K562 (cell line): Measurements from ENCODE around the gene CABP5. TPM values are rescaled to one million over a fixed set of nuclear protein-coding genes. Genes with fewer than 3 reads are reported as not detected.

Source experiments
- ATAC-seq: fragments of 200-7000 bp; cut with Tn5 transposase; 3 replicates; pipeline ENCODE4 v1.9.1; 2020; ENCODE audit warnings: moderate library complexity
- BruUV-seq: library from RNA; stranded (reverse); fragments of 400-500 nt; replicated peaks from 2 replicates; lab custom pipeline; 2021; lab: Mats Ljungman, UMichigan
- CTCF ChIA-PET: fragments of 300-600 bp; formaldehyde crosslinking; extraction: SDS; loops from one replicate; lab custom pipeline; 2021; ENCODE audit warnings: low intra/inter-chr PET ratio; lab: Yijun Ruan, JAX
- POLR2A ChIA-PET: fragments of 300-600, 350-650 bp; sonication (Branson Sonifier 250); formaldehyde crosslinking; extraction: SDS; loops from one replicate; lab custom pipeline; 2021; ENCODE audit warnings: antibody characterized with exemption, inconsistent platforms; lab: Yijun Ruan, JAX
- DNase-seq, 4 experiments: peaks; one replicate each; pipeline versions ENCODE4 v3.0.0 to v3.0.0-alpha.2; 2011 to 2018; ENCODE audit warnings: low spot score in 3 of 4, mixed read lengths in 3 of 4; ENCODE audit errors: extremely low read depth in 1 of 4
- FAIRE-seq: peaks from 2 replicates; lab custom pipeline; 2011; peaks lifted over from hg19 to GRCh38; lab: Jason Lieb, UNC
- H2AFZ ChIP-seq: 2 replicates; pipeline ENCODE4 v1.6.0; 2011; ENCODE audit warnings: low read depth, low read length, control low read depth, inconsistent platforms
- H3K27ac ChIP-seq: fragments of 200-600 bp; 3 replicates; pipeline ENCODE4 v1.8.0; 2011; ENCODE audit warnings: low read depth, mild to moderate bottlenecking, control low read depth, inconsistent platforms, low read length, moderate library complexity, mixed read lengths; ENCODE audit errors: extremely low read depth
- H3K27me3 ChIP-seq, 2 experiments: fragments of 300-600 bp in 1 of 2; 2 replicates in 1 of 2; 3 replicates in 1 of 2; pipeline versions ENCODE4 v1.6.0 to v1.8.0; 2011; ENCODE audit warnings: inconsistent platforms in 2 of 2, low read length in 2 of 2, mild to moderate bottlenecking in 1 of 2, mixed read lengths in 1 of 2, moderate library complexity in 1 of 2; ENCODE audit not compliant: control insufficient read depth in 2 of 2, insufficient read depth in 2 of 2
- H3K36me3 ChIP-seq: fragments of 300-600 bp; 3 replicates; pipeline ENCODE4 v1.8.0; 2011; ENCODE audit warnings: mild to moderate bottlenecking, low read length, inconsistent platforms; ENCODE audit not compliant: control insufficient read depth, insufficient read depth
- H3K4me1 ChIP-seq, 2 experiments: fragments of 200-600 bp in 1 of 2; replicated peaks in 1 of 2; 2 replicates in 1 of 2; 3 replicates in 1 of 2; pipeline versions ENCODE4 v1.5.1 to v1.8.0; 2011; ENCODE audit warnings: inconsistent platforms in 2 of 2, low read length in 2 of 2, mild to moderate bottlenecking in 1 of 2, mixed read lengths in 1 of 2, moderate library complexity in 1 of 2; ENCODE audit not compliant: control insufficient read depth in 2 of 2, insufficient read depth in 2 of 2
- H3K4me2 ChIP-seq: 2 replicates; pipeline ENCODE4 v1.6.1; 2011; ENCODE audit warnings: low read length, control low read depth, inconsistent platforms, mixed read lengths; ENCODE audit not compliant: insufficient read depth
- H3K4me3 ChIP-seq: fragments of 200-600 bp; sonication (generic), shearing (Covaris generic); 2 replicates; pipeline ENCODE4 v1.5.1; 2016; ENCODE audit warnings: control low read depth, inconsistent platforms
- H3K79me2 ChIP-seq: fragments of 200-600 bp; 3 replicates; pipeline ENCODE4 v1.8.0; 2011; ENCODE audit warnings: low read length, inconsistent platforms; ENCODE audit not compliant: control insufficient read depth, insufficient read depth
- H3K9ac ChIP-seq, 2 experiments: 2 replicates each; pipeline versions ENCODE4 v1.6.0 to v1.6.1; 2011; ENCODE audit warnings: low read depth in 2 of 2, low read length in 2 of 2, control low read depth in 1 of 2, inconsistent platforms in 1 of 2, mild to moderate bottlenecking in 1 of 2, mixed read lengths in 1 of 2; ENCODE audit not compliant: insufficient read depth in 1 of 2
- H3K9me1 ChIP-seq: one replicate; pipeline ENCODE4 v1.6.0; 2011; ENCODE audit warnings: inconsistent platforms, mild to moderate bottlenecking, low read length, moderate library complexity; ENCODE audit not compliant: control insufficient read depth, insufficient read depth
- H3K9me3 ChIP-seq: replicated peaks from 2 replicates; pipeline ENCODE4 v1.5.1; 2011; ENCODE audit warnings: low read depth, low read length, inconsistent platforms; ENCODE audit not compliant: control insufficient read depth, insufficient read depth
- H4K20me1 ChIP-seq: replicated peaks from 2 replicates; pipeline ENCODE4 v1.6.1; 2011; ENCODE audit warnings: low read length, inconsistent platforms, mixed read lengths; ENCODE audit not compliant: control insufficient read depth, insufficient read depth
- BCOR ChIP-seq: fragments of 450-650 bp; IDR thresholded peaks from 2 replicates; pipeline ENCODE4 v1.6.1; 2016
- BMI1 ChIP-seq: fragments of 150-350 bp; IDR thresholded peaks from 2 replicates; pipeline ENCODE4 v1.6.1; 2014; ENCODE audit warnings: low read length
- CHCHD3 ChIP-seq: fragments of 250-450 bp; sonication (Bioruptor Pico); IDR thresholded peaks from 2 replicates; pipeline ENCODE4 v2.1.2; 2022; ENCODE audit warnings: mild to moderate bottlenecking
- KDM1A ChIP-seq, 2 experiments: fragments of 450-650 bp; IDR thresholded peaks; 2 replicates each; pipeline ENCODE4 v1.6.1; 2016; ENCODE audit warnings: mild to moderate bottlenecking in 2 of 2
- RBM25 ChIP-seq: fragments of 200-400 bp; formaldehyde crosslinking; IDR thresholded peaks from 2 replicates; pipeline ENCODE4 v1.6.1; 2018; ENCODE audit warnings: low read length, low read depth, moderate library complexity; ENCODE audit not compliant: severe bottlenecking
- ZFP36 ChIP-seq: fragments of 150-350 bp; IDR thresholded peaks from 2 replicates; pipeline ENCODE4 v1.6.1; 2018; ENCODE audit warnings: low read length, low read depth; ENCODE audit not compliant: partially characterized antibody
- ZNF436 ChIP-seq: fragments of 250-450, 450-650 bp; sonication (Bioruptor Pico); formaldehyde crosslinking; IDR thresholded peaks from 2 replicates; pipeline ENCODE4 v1.7.0; 2020; ENCODE audit warnings: mild to moderate bottlenecking
- WGBS: fragments of 100-300 bp; shearing (Covaris generic); methylation state at CpG from one replicate; pipeline ENCODE4 v1.1.6; 2016; ENCODE audit warnings: low coverage, mixed read lengths; ENCODE audit not compliant: insufficient coverage; ENCODE audit errors: missing lambda C conversion rate; 5-methylcytosine and 5-hydroxymethylcytosine counted together
- in situ Hi-C: fragments of 300-500 bp; cut with MboI; formaldehyde crosslinking; loops from 4 replicates; pipeline ENCODE4 v1.15.0; 2018; ENCODE audit warnings: inconsistent platforms, mixed read lengths
- intact Hi-C: fragments of 100-400 bp; cut with micrococcal nuclease; formaldehyde crosslinking; loops from 2 replicates; pipeline ENCODE4 v1.14.2; 2022
- polyA plus RNA-seq, 8 experiments: library from polyadenylated mRNA; depleted of rRNA in 4 of 8; stranded (reverse) in 5 of 8; unstranded in 3 of 8; fragments of >200 nt; fragmentation: Nextera tagmentation in 2 of 8; fragmentation: Illumina TruSeq in 1 of 8; extraction: Ambion mirVana in 2 of 8; extraction: Trizol in 1 of 8; gene quantifications; 2 replicates each; pipeline versions ENCODE4 v1.2.1 to v1.2.3, GENCODE V29; 2011 to 2014; ENCODE audit warnings: inconsistent platforms in 1 of 8, missing spikeins in 1 of 8
- total RNA-seq, 7 experiments: library from RNA; depleted of rRNA in 6 of 7; stranded (reverse); fragments of >200 nt in 6 of 7; fragmentation: Illumina TruSeq in 2 of 7; extraction: Trizol in 2 of 7; gene quantifications; 2 replicates each; pipeline versions ENCODE4 v1.2.1 to v1.2.3, GENCODE V29; 2011 to 2021; ENCODE audit warnings: low replicate concordance in 1 of 7

The CABP5 gene
- total and polyA plus RNA-seq, 9 of the 15 experiments (the other 6 are each of a cell fraction or from before 2014, with no cell fraction given) = not detected

GRCh38 chr19:48041877-48042580, 1.9 kb downstream of the CABP5 start:
- ChIA-PET CTCF (no interaction called here), POLR2A (no interaction called here)
- Histone ChIP-seq H3K27ac (no peak overlapping the region), H3K9ac (no peak overlapping the region), H3K4me1 (peaks cover 3% of the 10 kb centered on the region in 2 experiments; a peak in 2 of 5 replicates), H3K9me3 (no peaks in the 10 kb centered on the region), H4K20me1 (no peaks in the 10 kb centered on the region), H3K4me2 (no peak overlapping the region), H3K79me2 (no peaks in the 10 kb centered on the region), H3K9me1 (peaks cover 2% of the 10 kb centered on the region), H3K36me3 (no peaks in the 10 kb centered on the region), H3K27me3 (peaks cover 3 to 12% of the 10 kb centered on the region in 2 experiments; a peak in 3 of 5 replicates), H2AFZ (no peak overlapping the region), H3K4me3 (no peak overlapping the region)
- ATAC-seq (no peak), FAIRE-seq (no peak), DNase-seq (no peak)
- no TSS peak for BruUV-seq
- intact Hi-C loops = no loop called here
- 0% methylated on average over 1 of the region's 2 CpGs for WGBS
- in situ Hi-C loops = no loop called here
- no peak for TF ChIP-seq BMI1
- TF ChIP-seq ZFP36 = peak; percentile 79
- no peak for TF ChIP-seq ZNF436 (CRISPR knock-in tag)
- TF ChIP-seq CHCHD3 (CRISPR knock-in tag) = no peak
- TF ChIP-seq BCOR = peak; percentile 71
- TF ChIP-seq RBM25 = peak; percentile 89
- TF ChIP-seq KDM1A (IDR thresholded peaks at IDR 0.05) = peak in 1 of 2 experiments; percentile 44; a peak in 1 of 4 replicates
